HG03565 (cell line): ENCODE measurements around the gene LDLR.
"Not testable (repeated sequence)": the region's sequence is repeated elsewhere in the genome, so short reads cannot be mapped to it uniquely, and the experiment has no call there.

Experiments
- ATAC-seq: cut with Tn5 transposase; IDR thresholded peaks from one replicate; pipeline ENCODE4 v1.9.1; 2021; ENCODE audit warnings: mild to moderate bottlenecking, moderate library complexity; ENCODE audit not compliant: unreplicated experiment

Gene LDLR

DNA sequence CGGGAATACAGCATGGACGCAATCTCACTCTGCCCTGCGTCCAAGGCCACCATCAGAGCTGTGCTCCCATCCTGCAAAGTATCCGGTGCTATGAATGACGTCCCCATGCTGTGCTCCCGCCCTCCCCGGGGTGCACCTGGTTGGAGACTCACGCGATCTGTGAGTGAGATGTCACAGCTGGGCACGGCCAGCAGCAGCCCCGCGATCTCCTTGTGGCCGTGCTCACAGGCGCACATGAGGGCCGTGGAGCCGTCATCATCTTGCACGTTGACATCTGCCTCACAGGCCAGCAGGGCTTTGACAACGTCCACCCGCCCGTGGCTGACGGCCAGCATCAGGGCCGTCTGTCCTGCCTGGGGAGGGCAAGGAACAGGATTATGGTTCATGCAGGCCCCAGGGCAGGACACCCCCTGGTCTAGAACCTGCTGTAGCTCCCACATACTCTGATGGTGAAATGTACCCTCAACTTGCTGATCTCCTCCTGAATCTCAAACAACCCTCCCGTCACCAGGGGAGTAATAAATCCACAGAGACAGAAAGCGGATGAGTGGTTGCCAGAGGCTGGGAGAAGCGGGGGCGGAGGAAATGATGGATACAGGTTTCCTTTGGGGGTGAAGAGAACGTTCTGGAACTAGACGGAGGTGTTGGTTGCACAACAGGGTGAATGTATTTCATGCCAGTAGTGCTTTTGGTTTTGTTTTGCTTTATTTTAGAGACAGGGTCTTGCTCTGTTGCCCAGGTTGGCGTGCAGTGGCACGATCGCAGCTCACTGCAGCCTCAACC lies 80.8 kb downstream of the LDLR start:
- no peak for ATAC-seq

- no peak for ATAC-seq
Measured at GRCh38 chr19:11171144-11171543, 81.9 kb downstream of the LDLR start.

DNA sequence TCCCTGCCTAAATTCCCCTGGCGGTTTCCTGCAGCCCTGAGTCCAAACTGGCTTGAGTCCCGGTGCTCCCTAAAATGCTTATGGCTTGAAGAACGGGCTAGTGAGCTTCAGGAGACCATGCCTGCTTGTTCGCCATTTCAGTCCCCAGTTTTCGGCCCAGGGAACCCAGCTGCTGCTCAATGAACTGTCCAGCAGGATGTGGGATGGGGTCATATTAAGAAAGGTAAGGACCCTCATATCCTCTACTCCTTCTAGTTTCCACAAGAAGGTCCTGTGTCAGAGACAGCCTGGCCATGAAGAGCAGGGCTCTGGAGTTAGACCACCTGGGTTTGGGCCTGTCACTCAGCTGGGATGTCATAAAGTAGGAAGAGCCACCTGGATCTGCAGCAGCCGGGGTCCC lies 83.3 kb downstream of the LDLR start:
- no peak for ATAC-seq

GRCh38 chr19:11173516-11174155 lies 84.4 kb downstream of the LDLR start:
- ATAC-seq = no peak

- ATAC-seq = no peak
Measured at GRCh38 chr19:11174336-11174735, 85.1 kb downstream of the LDLR start.

DNA sequence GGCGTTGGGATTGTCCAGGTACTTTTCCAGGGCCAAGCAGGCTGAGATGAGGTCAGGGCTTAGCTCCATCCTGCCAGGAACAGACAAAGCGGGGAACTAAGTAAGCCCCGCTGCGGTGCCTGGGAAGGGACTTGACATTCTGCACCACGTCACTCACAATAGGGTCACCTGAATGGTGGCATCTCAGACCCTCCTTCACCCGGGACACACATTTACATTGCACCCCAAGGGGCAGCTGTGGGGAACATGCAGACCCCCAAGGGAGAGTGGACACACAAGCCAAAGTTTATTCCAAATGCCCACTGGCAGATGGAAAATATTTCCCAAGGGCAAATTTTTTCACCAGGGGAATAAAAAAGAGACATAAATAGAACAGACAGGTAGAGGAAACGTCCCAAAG lies 86.7 kb downstream of the LDLR start:
- no peak for ATAC-seq

DNA sequence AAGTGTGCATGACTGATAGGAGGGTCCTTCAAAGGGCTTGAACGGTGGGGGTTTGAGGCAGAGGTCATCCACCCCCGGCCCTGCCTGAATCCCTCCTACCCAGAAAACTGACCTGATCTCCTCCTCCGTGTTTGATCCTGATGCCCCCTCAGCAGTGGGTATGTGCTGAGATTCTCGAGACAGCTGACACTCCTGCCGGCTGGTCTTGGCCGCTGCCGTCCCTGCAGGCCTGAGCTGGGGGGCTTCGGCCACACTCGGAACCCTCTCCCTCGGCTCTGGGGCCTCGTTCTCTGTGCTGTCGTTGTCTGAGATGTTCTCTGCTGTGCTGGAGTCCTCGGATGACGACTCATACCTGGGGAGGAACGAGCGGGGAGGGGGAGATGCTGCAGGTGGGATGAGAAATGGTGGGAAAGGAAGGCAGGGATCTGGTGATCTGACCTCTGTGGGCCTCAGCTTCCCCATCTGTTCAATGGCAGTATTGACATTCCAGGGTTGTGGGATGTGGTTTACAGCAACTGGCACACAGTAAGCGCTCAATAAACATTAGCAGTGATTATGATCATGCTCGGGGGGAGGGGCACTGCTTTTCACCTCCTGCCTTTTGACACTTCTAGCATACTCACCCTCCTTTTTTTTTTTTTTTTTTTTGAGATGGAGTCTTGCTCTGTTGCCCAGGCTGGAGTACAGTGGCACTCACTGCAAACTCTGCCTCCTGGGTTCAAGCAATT lies 87.4 kb downstream of the LDLR start:
- no peak for ATAC-seq

DNA sequence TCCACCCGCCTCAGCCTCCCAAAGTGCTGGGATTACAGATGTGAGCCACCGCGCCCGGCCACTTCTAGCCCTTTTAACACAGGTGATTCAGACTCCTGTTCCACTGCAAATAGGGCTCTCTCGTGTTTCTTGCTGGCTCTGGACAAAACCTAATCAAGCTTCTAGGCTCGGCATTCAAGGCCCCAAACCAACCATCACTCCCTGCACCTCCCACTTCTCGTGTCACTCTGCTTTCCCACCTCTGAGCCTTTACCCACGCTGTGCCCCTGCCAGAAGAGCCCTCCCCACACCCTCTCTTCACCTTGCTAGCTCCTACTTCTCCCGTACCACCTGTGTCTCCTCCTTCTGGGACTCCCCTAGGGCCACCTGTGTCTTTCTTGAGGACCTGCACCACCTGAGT lies 88.3 kb downstream of the LDLR start:
- no peak for ATAC-seq

DNA sequence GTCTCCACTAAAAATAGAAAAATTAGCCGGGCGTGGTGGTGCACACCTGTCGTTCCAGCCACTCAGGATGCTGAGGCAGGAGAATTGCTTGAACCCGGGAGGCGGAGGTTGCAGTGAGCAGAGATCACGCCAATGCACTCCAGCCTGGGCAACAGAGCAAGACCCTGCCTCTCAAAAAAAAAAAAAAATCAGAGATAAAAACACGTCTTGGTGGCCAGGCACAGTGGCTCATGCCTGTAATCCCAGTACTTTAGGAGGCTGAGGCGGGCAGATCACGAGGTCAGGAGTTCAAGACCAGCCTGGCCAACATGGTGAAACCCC lies 89.8 kb downstream of the LDLR start:
- ATAC-seq = not testable (repeated sequence)

DNA sequence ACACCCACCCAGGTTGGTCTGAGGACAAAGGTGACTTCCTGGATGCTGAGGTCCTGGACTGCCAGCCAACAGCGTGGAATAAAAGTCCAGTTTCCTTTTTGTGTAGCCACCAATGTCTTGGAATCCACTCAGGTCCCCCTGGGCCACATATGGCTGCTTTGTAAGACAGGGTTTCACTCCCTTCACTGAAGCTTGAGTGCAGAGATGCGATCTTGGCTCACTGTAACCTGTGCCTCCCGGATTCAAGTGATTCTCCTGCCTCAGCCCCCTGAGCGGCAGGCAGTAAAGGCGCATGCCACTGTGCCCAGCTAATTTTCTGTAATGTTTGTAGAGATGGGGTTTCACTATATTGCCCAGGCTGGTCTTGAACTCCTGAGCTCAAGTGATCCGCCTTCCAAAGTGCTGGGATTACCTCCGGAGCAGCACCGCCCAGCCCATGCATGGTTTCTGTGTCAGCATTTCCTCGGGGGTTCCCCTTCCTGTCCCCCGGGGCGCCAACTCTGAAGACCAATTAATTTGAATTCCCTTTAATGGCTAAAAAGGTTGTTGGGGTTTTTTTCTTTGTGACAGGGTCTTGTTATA lies 90.5 kb downstream of the LDLR start:
- ATAC-seq = no peak

GRCh38 chr19:11180346-11180745 lies 91.1 kb downstream of the LDLR start:
- ATAC-seq = no peak

- not testable (repeated sequence) for ATAC-seq
Measured at GRCh38 chr19:11180975-11181374, 91.7 kb downstream of the LDLR start.

- no peak for ATAC-seq
Measured at GRCh38 chr19:11181488-11181887, 92.2 kb downstream of the LDLR start.
